K562 (cell line): ENCODE data around the gene HDAC9.

Experiments used
- ASH1L ChIP-seq: fragments of 450-650 bp; IDR thresholded peaks from 2 replicates; pipeline ENCODE4 v1.6.1; 2018; ENCODE audit warnings: borderline replicate concordance, mild to moderate bottlenecking, low read depth; ENCODE audit not compliant: partially characterized antibody
- CTCF ChIP-seq, 3 experiments: IDR thresholded peaks in 2 of 3; conservative IDR thresholded peaks in 1 of 3; 2 replicates each; pipeline ENCODE4 v1.5.1; 2011 to 2012; ENCODE audit warnings: low read length in 3 of 3, mild to moderate bottlenecking in 3 of 3, control low read depth in 2 of 3, improper control_type of control experiment in 1 of 3, inconsistent platforms in 1 of 3, low read depth in 1 of 3, mixed read lengths in 1 of 3, moderate library complexity in 1 of 3; ENCODE audit not compliant: insufficient read depth in 2 of 3
- NR2C2 ChIP-seq, 2 experiments: fragments of 200-800 bp in 1 of 2; sonication (Bioruptor generic) in 1 of 2; sonication (generic) in 1 of 2; formaldehyde crosslinking in 1 of 2; IDR thresholded peaks; 2 replicates each; pipeline versions ENCODE4 v1.6.1 to v1.8.0; 2016 to 2022; ENCODE audit warnings: mild to moderate bottlenecking in 1 of 2, missing compliant biosample characterization in 1 of 2, missing genetic modification characterization in 1 of 2, missing genetic modification reagents in 1 of 2
- POLR2AphosphoS5 ChIP-seq: IDR thresholded peaks from 2 replicates; pipeline ENCODE4 v1.6.1; 2011; ENCODE audit warnings: mild to moderate bottlenecking, low read depth, low read length, moderate library complexity; ENCODE audit not compliant: control insufficient read depth, insufficient read depth
- ZBTB7A ChIP-seq: IDR thresholded peaks from 2 replicates; pipeline ENCODE4 v1.6.1; 2011; ENCODE audit warnings: low read depth, mild to moderate bottlenecking, low read length, moderate library complexity, borderline replicate concordance; ENCODE audit not compliant: control insufficient read depth
- ZNF239 ChIP-seq: fragments of 250-450 bp; sonication (Bioruptor Pico); IDR thresholded peaks from 2 replicates; pipeline ENCODE4 v1.4.0; 2020; ENCODE audit warnings: mild to moderate bottlenecking
- ZNF3 ChIP-seq: fragments of 250-450 bp; sonication (Bioruptor Pico); IDR thresholded peaks from 2 replicates; pipeline ENCODE4 v1.5.0; 2021; ENCODE audit warnings: mild to moderate bottlenecking, moderate library complexity
- TF ChIP-seq, protein P1 (sequence below), 2 experiments: fragments of 450-650 bp; formaldehyde crosslinking in 1 of 2; IDR thresholded peaks; 2 replicates each; pipeline versions ENCODE4 v1.4.0 to v1.6.1; 2014 to 2020; ENCODE audit warnings: mild to moderate bottlenecking in 2 of 2, borderline replicate concordance in 1 of 2, low read depth in 1 of 2
- TF ChIP-seq, protein P2 (sequence below): sonication (generic); formaldehyde crosslinking; IDR thresholded peaks from 2 replicates; pipeline ENCODE4 v1.8.1; 2023; ENCODE audit warnings: mild to moderate bottlenecking, missing genetic modification reagents

DNA sequence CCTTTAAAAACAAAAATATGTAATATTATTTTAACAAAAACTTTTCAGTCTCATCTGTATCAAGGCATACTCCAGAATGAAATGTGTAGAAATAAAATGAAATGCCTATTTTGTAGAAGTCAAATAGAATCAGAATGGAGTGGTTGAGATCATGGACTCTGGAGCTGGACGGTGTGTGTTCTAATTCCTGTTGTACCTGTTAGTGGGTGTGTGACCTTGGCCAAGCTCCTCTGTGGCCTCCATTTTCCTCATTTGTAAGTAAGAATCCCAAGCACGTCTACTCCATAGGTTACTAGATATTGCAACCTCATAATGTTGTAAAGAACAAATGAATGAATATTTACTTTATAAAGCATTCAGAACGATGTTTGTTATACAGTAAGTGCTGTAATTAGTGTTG lies 74.9 kb downstream of the HDAC9 start:
- TF ChIP-seq, protein P1, sequence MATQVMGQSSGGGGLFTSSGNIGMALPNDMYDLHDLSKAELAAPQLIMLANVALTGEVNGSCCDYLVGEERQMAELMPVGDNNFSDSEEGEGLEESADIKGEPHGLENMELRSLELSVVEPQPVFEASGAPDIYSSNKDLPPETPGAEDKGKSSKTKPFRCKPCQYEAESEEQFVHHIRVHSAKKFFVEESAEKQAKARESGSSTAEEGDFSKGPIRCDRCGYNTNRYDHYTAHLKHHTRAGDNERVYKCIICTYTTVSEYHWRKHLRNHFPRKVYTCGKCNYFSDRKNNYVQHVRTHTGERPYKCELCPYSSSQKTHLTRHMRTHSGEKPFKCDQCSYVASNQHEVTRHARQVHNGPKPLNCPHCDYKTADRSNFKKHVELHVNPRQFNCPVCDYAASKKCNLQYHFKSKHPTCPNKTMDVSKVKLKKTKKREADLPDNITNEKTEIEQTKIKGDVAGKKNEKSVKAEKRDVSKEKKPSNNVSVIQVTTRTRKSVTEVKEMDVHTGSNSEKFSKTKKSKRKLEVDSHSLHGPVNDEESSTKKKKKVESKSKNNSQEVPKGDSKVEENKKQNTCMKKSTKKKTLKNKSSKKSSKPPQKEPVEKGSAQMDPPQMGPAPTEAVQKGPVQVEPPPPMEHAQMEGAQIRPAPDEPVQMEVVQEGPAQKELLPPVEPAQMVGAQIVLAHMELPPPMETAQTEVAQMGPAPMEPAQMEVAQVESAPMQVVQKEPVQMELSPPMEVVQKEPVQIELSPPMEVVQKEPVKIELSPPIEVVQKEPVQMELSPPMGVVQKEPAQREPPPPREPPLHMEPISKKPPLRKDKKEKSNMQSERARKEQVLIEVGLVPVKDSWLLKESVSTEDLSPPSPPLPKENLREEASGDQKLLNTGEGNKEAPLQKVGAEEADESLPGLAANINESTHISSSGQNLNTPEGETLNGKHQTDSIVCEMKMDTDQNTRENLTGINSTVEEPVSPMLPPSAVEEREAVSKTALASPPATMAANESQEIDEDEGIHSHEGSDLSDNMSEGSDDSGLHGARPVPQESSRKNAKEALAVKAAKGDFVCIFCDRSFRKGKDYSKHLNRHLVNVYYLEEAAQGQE (IDR thresholded peaks at IDR 0.05; ENCODE audit: borderline replicate concordance), result no peak
- TF ChIP-seq, protein P1 (CRISPR knock-in tag; IDR thresholded peaks at IDR 0.05; ENCODE audit: low read depth), result no peak
- TF ChIP-seq ZNF3 (CRISPR knock-in tag) (no peak), NR2C2 (CRISPR knock-in tag; IDR thresholded peaks at IDR 0.05) (no peak), NR2C2 (tag; IDR thresholded peaks at IDR 0.05) (no peak), ZNF239 (CRISPR knock-in tag) (no peak), ZBTB7A (no peak), CTCF (IDR thresholded peaks at IDR 0.05 in 2 of 3, conservative IDR thresholded peaks at IDR 0.05 in 1 of 3; ENCODE audit: insufficient read depth in 2 of 3, low read depth in 1 of 3, low read length in 3 of 3) (no peak), ASH1L (no peak), POLR2AphosphoS5 (no peak)
- TF ChIP-seq, protein P2, sequence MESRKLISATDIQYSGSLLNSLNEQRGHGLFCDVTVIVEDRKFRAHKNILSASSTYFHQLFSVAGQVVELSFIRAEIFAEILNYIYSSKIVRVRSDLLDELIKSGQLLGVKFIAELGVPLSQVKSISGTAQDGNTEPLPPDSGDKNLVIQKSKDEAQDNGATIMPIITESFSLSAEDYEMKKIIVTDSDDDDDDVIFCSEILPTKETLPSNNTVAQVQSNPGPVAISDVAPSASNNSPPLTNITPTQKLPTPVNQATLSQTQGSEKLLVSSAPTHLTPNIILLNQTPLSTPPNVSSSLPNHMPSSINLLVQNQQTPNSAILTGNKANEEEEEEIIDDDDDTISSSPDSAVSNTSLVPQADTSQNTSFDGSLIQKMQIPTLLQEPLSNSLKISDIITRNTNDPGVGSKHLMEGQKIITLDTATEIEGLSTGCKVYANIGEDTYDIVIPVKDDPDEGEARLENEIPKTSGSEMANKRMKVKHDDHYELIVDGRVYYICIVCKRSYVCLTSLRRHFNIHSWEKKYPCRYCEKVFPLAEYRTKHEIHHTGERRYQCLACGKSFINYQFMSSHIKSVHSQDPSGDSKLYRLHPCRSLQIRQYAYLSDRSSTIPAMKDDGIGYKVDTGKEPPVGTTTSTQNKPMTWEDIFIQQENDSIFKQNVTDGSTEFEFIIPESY (CRISPR knock-in tag), result no peak
